WERI-Rb-1 (cell line): ENCODE results near the gene CNNM3.

Source experiments
- DNase-seq: peaks from one replicate; pipeline ENCODE4 v3.0.0-alpha.2; 2020
- H3K27ac ChIP-seq: fragments of 250-450 bp; sonication (Bioruptor Pico); 2 replicates; pipeline ENCODE4 v1.5.1; 2020; ENCODE audit warnings: mild to moderate bottlenecking, moderate library complexity
- H3K27me3 ChIP-seq: fragments of 250-450 bp; sonication (Bioruptor Pico); 2 replicates; pipeline ENCODE4 v1.5.1; 2021; ENCODE audit warnings: mild to moderate bottlenecking, low read depth, moderate library complexity; ENCODE audit not compliant: insufficient read depth, severe bottlenecking
- H3K36me3 ChIP-seq: fragments of 250-450 bp; sonication (Bioruptor Pico); 2 replicates; pipeline ENCODE4 v1.5.1; 2020; ENCODE audit warnings: mild to moderate bottlenecking, moderate library complexity
- H3K4me3 ChIP-seq: 2 replicates; pipeline ENCODE4 v1.5.1; 2011; ENCODE audit warnings: low read depth, mild to moderate bottlenecking, control low read depth, low read length
- H3K9me3 ChIP-seq: fragments of 250-450 bp; sonication (Bioruptor Pico); 2 replicates; pipeline ENCODE4 v1.5.1; 2021; ENCODE audit warnings: mild to moderate bottlenecking, moderate library complexity; ENCODE audit not compliant: severe bottlenecking
- CTCF ChIP-seq: IDR thresholded peaks from 2 replicates; pipeline ENCODE4 v1.5.1; 2011; ENCODE audit warnings: low read depth, mild to moderate bottlenecking, control low read depth, inconsistent platforms, low read length

Gene CNNM3

GRCh38 chr2:96844405-96844808, 28.3 kb downstream of the CNNM3 start:
- no peak for DNase-seq
- H3K27me3 ChIP-seq, result no peaks in the 10 kb centered on the region
- TF ChIP-seq CTCF, result no peak
- H3K9me3 ChIP-seq, result no peaks in the 10 kb centered on the region
- H3K27ac ChIP-seq, result no peak overlapping the region
- no peak overlapping the region for H3K4me3 ChIP-seq
- peaks cover 22% of the 10 kb centered on the region for H3K36me3 ChIP-seq

GRCh38 chr2:96846825-96847224, 30.8 kb downstream of the CNNM3 start:
- Histone ChIP-seq H3K9me3 (no peaks in the 10 kb centered on the region), H3K4me3 (no peak overlapping the region), H3K27me3 (no peaks in the 10 kb centered on the region), H3K36me3 (peaks cover 35% of the 10 kb centered on the region), H3K27ac (no peak overlapping the region)
- TF ChIP-seq CTCF, result no peak
- no peak for DNase-seq

GRCh38 chr2:96847586-96847985, 31.5 kb downstream of the CNNM3 start:
- Histone ChIP-seq H3K9me3 (no peaks in the 10 kb centered on the region), H3K27ac (no peak overlapping the region), H3K27me3 (no peaks in the 10 kb centered on the region), H3K4me3 (no peak overlapping the region), H3K36me3 (peaks cover 39% of the 10 kb centered on the region)
- TF ChIP-seq CTCF, result no peak
- no peak for DNase-seq

- Histone ChIP-seq H3K27me3 (no peaks in the 10 kb centered on the region), H3K4me3 (no peak overlapping the region), H3K27ac (no peak overlapping the region), H3K36me3 (peaks cover 45% of the 10 kb centered on the region), H3K9me3 (no peaks in the 10 kb centered on the region)
- no peak for TF ChIP-seq CTCF
- DNase-seq, result no peak
Measured at GRCh38 chr2:96848264-96848663, 32.2 kb downstream of the CNNM3 start.

GRCh38 chr2:96852667-96853066, 36.6 kb downstream of the CNNM3 start:
- no peak overlapping the region for H3K27ac ChIP-seq
- DNase-seq, result no peak
- TF ChIP-seq CTCF, result no peak
- H3K27me3 ChIP-seq, result no peaks in the 10 kb centered on the region
- no peaks in the 10 kb centered on the region for H3K9me3 ChIP-seq
- H3K4me3 ChIP-seq, result no peak overlapping the region
- peaks cover 55% of the 10 kb centered on the region for H3K36me3 ChIP-seq

- Histone ChIP-seq H3K27me3 (no peaks in the 10 kb centered on the region), H3K4me3 (no peak overlapping the region), H3K27ac (no peak overlapping the region), H3K36me3 (peaks cover 48% of the 10 kb centered on the region), H3K9me3 (no peaks in the 10 kb centered on the region)
- no peak for DNase-seq
- no peak for TF ChIP-seq CTCF
Measured at GRCh38 chr2:96853321-96853720, 37.3 kb downstream of the CNNM3 start.
